T-helper 9 cell (primary cell): Measurements from ENCODE around the gene ALOX5.
A peak's percentile ranks its signal among the peaks of the same experiment; 100 is the strongest.

ENCODE experiments used
- DNase-seq: peaks from one replicate; pipeline ENCODE4 v3.0.0-alpha.2; 2020

Gene ALOX5

DNA sequence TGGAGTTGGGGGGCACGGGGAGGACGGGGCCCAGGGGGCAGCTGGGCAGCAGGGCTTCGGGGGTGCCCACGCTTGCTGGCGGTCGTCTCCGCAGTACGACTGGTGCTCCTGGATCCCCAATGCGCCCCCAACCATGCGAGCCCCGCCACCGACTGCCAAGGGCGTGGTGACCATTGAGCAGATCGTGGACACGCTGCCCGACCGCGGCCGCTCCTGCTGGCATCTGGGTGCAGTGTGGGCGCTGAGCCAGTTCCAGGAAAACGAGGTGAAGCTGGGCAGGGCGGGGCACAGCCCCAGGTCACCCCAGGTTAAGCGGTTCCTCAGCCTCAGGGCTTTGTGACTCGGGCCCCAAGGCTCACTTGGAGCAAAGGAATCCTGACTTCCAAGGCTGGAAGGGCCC, 70.0 kb downstream of the ALOX5 start:
- no peak for DNase-seq

DNA sequence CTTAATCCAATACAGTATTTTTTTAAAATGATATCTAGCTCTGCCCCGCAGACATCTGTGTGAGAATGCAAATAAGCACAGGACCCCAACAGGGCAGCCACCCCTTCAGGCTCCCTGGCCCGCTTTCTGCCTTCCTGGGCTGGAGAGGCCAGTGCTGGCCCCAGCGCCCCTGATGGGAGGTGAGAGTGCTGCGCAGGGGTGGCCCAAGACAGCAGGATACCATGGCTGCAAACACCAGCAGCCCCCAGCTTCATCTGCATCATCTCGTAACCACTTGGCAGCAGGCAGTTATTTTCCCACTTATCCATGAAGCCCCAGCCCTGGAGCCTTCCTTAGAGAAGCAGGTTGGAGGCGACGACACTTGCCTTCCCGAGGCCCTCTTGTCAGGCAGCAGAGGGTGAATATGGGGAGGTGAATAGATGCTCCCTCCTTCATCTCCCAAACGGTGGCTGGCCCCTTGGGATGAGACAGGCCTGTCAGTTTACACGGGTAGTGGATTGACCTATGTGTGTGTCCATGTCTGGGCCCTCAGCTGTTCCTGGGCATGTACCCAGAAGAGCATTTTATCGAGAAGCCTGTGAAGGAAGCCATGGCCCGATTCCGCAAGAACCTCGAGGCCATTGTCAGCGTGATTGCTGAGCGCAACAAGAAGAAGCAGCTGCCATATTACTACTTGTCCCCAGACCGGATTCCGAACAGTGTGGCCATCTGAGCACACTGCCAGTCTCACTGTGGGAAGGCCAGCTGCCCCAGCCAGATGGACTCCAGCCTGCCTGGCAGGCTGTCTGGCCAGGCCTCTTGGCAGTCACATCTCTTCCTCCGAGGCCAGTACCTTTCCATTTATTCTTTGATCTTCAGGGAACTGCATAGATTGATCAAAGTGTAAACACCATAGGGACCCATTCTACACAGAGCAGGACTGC, 71.2 kb downstream of the ALOX5 start:
- no peak for DNase-seq

DNA sequence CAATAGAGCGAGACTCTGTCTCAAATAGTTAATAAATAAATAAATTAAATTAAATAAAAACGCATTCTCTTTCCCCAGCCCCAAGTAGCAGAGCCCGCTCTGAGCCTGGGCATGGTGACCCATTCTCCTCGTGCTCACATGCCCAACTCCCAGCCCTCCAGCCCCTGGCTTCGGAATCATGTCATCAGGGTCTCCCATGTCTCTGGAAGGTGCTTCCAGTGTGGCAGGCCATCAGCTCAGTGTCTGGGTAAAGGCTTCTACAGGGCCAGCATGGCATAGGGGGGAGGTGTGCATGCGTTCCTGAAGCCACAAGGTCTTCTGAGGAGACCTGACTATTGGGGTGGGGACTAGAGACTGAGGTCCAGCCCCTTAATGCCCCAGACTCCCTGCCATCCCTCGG, 72.8 kb downstream of the ALOX5 start:
- no peak for DNase-seq

DNA sequence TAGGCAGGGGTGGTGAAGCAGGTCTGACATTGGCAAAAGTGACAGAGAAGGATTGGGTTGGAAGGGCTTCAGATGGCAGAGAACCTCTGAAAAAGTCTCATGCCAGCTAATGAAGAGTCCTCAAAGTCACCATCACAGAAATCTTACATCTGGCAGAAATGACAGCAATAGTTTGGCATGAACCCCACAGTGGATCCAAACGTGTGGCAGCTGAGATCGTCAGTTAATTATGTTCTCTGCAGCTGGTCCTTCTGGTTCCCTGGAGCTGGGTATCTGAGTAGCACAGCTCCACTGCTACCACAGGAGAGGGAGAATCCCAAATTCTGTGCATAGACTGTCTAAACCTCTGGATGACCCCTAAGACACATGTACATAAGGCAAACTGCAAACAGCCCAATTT, 73.4 kb downstream of the ALOX5 start:
- DNase-seq = no peak

DNA sequence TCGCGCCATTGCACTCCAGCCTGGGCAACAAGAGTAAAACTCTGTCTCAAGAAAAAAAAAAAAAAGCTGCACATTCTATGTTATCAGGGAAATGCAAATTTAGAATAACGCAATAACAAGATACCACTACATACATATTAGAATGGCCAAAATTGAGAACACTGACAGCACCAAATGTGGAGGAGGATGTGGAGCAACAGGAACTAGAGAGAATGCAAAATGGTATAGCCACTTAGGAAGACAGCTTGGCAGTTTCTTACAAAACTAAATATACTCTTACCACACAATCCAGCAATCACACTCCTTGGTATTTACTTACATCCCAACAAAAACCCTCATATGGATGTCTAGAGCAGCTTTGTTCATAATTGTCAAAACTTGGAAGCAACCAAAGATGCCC, 76.8 kb downstream of the ALOX5 start:
- no peak for DNase-seq

DNA sequence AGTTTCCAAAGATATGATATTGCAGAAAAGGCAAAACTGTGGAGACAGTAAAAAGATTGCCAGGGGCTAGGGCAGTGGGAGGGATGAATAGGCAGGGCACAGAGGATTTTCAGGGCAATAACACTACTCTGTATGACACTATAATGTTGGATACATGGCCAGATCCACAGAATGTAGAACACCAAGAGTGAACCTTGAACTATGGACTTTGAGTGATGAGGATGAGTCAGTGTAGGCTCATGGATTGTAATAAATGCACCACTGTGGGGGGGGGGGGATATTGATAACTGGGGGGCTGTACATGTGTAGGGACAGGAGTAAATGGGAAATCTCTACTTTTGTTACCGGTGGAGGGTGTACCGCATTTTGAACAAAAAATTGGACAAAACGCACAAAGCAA, 77.4 kb downstream of the ALOX5 start:
- DNase-seq = no peak

DNA sequence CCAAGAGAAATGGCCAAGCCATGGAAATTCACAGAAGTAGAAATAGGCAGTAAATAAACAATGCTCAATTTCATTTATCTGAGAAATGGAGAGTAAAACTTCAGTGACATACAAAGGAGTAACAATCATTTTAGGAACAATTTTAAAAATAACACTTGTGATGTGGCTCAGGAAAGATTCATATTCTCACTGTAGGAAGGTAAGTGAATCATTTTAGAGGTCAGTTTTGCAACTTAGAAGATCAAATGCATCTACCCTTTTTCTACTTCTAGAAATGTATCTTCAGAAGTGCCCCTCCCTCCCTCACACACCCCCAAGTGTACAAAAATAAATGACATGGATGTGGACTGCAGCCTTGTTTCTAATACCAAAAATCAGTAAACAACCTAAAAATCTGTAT, 78.3 kb downstream of the ALOX5 start:
- DNase-seq = no peak

DNA sequence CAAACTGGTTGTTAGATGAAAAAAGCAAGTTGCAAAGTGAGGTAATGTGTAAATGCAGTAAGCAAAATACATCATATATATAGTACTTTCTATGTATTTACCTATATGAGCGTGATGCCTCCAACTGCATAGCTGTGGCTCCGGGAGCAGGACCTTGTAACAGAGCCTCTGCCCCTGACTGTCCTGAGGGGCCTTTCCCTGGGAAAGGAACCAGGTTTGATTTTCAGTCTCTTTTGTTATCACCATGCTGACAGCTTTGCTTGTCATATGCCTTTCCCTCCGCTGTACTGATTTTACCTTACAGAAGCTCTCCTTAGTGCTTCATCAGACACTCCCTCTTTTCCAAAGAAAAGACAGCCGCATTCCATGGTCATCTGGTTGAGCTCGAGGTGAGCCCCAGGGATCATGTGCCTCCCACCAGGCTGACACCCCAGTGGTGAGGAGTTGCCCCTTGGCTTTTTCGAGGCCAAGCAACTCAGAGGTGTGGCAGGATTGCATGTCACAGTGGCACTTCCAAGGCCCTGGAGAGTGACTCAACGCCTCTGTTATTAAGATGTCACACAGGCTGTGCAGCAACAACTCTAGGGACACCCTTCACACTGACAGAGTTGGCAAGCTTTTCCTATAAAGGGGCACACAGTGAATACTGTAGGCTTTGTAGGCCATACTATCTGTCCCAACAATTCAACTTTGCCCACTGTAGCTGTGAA, 78.9 kb downstream of the ALOX5 start:
- DNase-seq = no peak

DNA sequence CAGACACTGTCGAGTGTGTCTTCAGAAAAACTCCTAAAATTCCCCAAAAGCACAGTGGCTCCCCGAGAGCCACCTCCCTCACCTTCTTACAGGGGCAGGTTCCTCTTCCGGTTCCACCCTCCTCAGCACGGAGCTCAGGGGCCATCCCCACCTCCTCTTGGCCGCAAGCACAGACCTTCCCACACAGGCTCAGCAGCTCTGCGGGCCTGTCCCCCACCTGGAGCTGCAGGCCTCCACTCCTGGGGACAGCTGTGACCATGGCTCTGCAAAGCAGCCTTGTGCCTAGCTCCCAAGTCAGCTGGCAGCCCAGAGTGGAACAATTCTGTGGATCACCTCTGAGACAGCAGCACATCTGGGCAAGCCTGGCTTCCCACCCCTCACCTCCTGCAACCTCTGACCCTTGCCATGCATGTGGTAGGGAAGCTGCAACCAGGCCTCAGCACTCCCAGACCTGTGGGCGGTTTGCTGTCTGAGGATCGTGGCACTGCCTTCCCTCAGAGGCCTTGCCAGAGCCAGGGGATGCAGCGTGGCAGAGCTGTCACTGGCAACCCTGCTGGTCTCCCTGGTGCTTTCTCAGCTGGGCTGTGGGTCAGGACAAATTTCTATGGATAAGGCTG, 79.7 kb downstream of the ALOX5 start:
- no peak for DNase-seq

DNA sequence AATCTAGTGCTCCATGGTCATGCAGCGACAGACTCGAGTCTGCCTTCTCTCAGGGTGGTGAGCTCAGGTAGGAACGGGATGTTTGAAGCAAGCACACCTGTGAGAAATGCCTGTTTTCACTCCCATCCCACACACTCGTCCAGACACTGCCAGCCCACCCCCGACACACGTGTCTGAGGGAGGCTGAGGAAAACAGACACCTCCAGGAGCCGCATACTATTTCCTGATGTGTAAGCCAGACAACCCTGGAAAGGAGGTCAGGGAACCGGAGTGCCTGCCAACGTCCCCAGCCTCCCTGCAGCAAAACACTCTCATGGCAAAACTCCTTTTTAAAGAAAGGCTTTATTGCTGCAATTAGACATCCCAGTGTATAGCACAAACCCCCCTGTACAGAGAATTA, 80.2 kb downstream of the ALOX5 start:
- no peak for DNase-seq

DNA sequence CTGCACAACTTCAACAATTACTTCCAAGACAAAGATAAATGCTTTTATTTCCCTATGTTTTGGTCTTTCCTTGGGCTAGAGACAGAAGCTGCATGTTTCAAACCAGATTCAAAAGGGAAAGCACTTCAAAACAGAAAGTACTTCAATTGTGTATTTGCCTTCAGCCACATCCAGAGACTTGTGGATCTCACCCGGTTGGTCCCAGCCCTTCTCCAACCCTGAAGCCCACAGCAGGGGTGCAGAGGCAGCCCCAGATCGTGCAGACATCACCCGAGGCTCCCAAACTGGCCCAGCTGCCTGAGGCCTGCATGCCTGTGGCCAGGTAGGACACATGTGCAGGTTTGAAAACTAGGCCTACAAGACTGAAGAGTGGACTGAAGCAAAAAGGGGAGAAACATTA, 80.8 kb downstream of the ALOX5 start:
- DNase-seq = no peak

DNA sequence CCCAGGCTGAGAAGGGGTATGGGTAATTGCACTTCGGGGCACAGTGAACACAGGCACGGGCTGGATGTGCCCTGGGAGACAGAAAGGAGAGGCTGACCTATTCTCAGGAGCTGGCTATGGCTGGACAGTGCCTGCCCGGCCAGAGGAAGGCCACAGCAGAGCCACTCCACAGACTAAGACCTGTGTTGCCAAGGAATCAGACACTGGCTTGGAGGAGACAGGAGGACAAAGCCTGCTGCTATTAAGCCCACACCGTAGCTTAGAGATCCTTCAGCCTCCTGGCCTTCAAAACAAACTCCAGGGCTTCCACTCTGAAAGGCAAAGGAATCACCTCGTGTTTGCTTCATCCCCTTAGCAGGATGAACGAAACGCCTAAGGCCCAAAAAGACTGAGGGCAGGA, 82.2 kb downstream of the ALOX5 start:
- DNase-seq = no peak

DNA sequence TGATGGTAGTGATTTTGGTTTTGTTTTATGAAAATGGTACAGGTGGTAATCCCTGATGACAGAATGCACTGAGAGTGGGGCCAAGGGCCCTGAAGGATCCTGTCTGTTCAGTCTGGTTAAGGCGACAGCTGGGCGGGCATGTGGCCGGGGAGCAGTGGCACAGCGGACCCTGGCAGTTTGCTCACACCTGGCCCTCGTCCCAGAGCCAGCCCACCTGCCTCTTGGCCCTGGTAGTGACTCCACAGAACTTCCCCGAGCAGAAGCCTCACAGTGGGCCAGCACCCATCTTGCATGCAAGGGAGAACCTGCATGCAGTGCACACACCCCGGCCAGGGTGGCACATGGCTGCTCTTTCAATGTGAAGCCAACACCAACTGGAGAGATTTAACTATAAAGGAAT, 82.8 kb downstream of the ALOX5 start:
- DNase-seq = no peak

DNA sequence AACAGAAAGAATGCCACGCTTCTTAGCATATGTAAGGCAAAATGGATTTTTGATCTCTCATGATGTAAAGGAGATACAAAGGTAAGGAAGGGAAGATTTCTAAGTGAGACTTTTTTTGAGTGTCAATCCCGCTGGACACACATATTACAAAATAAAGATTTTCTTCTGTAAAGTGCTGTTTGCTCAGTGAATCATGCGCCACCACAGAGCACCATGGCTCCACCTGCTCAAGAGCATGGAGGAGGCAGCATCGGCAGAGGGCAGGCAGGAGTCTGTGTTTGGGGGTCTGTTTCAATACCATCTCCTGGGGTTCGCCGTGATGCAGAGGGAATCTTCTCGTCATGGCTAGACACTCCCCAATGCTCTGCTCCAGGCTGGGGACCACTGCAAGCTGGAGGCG, 83.5 kb downstream of the ALOX5 start:
- no peak for DNase-seq

DNA sequence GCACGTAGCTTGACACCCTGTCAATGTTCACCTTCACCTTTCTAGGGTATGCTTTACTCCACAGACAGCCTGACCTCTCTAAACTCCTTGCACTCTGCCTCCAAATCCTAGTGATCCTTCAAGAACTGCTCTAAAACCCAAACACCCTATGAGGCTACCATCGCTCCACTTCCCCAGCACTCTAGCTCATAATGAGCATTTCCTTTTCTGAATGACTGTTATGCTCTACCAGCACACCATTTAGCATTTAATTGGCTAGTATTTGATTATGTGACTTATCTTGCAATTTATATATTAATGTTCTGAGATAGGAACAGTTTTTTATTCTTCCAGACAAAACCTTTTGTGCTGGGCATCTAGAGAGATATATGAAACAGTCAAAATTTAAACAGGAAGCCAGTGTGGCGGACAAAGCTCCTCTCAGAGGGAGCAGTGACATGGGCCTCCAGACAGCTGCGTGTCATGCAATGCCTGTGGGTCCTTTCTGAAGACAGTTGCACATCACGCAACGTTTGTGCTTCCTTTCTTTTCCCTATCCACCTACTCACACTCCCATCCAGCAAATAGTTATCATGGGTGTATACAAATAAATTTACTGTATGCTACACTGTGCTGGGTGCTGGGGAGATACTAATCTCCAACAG, 86.3 kb downstream of the ALOX5 start:
- no peak for DNase-seq

DNA sequence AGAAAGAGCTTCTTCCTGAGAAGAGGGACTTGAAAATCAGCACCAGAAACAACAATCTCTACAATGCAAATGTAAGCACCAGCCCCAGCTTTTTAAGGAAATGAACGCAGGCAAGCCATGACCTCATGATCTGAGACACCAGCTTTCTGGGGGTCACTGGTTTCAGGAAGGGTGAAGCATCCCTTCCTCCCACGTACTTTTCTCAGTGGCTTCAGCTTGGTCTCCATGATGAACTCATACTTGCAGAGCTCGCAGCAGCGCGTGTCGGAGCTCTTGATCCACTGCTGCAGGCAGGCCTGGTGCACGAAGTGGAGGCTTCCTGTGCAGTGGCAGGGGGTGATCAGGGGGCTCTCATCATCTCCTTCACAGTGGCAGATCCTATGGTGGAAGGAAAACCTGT, 87.0 kb downstream of the ALOX5 start:
- DNase-seq = no peak

DNA sequence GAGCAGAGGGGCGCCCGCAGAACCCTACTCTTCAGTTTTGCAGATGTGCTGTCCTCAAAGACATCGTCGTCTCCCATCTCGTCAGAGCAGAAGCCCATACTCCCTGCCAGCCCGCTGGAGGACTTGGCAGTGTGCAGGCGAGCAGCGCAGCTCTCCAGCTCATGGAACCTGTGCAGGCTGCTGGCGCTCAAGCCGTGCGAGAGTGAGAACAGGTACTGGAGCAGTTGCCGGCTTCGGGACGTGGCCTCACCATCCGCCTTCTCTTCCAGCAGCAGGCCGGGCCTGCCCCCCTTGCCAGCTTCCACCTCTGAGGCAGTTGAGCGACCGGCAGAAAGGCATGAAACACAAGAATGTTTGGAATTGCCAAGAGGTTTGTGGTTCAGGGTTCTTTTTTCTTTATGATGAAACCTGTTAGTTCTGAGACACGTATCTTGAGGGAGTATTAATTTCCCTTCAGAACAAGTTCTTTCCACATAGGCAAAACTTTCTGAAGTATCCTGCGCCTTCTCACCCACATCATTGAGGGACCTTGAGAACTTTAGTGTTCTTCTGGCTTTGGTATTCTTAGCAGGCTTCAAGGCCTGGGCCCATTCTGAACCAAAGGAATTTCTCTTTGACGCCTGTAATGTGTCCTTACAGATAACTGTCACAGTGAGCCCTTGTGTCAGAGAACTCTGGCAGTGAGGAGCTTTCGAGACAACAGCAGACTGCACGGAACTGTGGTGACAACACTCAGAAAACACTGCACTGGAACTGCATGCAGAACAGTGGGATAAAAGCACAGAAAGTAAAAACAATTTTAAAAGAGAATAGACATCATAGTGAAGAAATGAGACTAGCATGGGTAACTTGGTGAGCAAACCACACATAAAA, 89.5 kb downstream of the ALOX5 start:
- no peak for DNase-seq

DNA sequence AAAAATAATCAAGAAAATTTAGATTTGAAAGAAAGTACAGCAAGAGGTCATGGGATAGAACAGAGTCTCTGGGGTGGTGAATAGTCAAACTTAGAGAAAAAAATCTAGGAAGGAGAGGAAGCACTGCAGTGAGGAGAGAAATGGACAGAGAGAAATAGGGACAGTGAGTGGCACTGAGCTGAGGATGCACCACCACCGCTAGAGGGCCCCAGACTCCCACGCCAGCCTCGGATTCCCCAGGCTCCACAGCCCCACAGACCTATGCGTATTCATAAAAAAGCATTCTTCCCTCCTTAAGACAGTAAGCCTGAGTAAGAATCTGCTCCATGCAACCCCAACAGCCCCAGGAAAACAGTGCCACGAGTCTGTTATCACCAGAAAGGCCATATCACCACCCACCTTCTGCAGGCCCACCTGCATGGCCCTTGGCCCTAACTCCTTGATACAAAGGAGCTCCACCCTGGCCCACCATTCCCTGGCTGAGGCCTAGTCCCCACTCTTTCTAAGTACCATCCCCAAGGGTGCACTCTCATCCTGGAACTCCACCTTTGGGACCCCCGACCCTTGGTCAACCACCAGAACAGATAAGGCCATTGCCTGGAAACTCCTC, 91.0 kb downstream of the ALOX5 start:
- peak; percentile 68 for DNase-seq

DNA sequence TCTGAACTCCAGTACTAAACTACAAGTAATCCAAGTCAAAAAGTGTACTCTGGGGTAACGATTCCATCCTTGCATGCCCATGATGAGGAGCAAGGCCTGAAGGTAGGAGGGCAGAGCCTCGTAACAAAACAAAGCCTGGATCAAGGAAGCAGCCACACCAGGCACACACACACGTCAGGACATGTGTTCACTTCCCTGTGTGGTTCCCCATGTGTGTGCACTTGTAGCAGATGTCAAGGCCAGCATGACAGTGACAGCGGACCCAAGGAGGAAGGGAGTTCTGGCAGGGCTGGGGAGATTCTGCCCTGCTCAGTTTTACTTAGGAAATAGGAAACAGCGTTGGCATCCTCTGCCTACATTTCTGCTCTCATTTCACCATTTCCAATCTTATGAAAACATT, 92.8 kb downstream of the ALOX5 start:
- no peak for DNase-seq

DNA sequence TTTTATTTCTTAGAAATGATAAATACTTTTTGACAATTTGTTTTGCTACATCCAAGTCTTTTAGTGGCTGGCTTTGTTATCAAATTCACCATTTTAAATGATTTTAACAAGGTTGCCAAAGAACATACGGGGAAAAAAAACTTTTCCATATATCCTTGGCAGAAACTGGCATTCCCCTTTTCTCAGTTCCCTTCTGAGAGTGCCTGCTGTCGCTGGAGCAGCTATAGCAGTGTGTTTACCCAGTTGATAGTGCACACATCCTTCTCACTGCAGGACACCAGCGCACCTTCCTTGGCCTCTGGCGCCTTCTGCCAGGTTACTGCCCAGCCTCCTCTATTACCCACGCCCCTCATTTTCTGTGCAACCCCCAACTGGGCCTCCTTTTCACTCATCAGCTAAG, 94.1 kb downstream of the ALOX5 start:
- no peak for DNase-seq

DNA sequence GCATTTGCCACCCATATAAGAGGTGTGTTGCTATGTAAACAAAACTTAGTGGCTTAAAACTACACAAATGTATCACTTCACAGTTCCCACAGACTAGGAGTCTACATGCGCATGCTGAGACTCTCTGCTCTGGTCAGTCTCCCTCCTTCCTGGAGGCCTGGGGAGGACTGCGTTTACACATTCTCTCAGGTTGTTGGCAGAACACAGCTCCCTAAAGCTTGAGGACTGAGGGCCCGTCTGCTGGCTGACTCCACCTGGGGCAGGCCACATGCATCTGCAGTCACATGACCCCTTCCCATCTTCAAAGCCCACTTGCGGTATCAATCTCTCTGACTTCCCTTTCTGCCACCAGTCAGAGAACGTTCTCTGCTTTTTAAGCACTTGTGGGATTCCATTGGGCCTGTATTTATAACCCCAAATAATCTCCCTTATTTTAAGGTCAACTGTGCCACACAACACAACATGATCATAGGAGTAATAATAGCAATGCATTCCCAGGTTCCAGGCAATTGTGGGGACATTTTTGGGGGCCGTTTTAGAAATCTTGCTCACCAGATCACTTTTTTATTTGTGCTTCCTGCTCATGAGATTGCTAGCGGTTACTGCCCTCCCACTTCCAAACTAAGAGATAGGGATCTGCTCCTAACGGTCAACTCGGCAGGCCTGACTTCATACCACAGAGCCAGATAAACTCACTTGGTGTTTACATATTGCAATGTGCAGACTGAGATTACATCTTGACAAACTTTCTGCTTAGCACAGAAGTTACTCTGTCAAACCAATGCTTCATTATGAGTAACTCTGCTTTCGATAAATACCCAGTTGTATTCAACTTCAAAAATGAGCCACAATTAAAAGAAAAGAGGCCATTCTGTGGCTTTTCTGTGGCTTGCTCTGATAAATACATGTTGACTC, 96.3 kb downstream of the ALOX5 start:
- DNase-seq = peak; percentile 17
